ENCODE data around the gene NMRAL1. TPM values are rescaled to one million over a fixed set of nuclear protein-coding genes. Genes with fewer than 3 reads are reported as not detected.

NMRAL1 gene
- polyA plus RNA-seq, 3 donors: 39.2 to 57.0 (median 49.4) TPM

- peaks cover 16% of the 10 kb centered on the region for H3K4me1 Mint-ChIP-seq
- Histone ChIP-seq H3K27me3 (ENCODE audit: control insufficient read depth in 2 of 2, insufficient read depth in 2 of 2, low read length in 2 of 2) (no peaks in the 10 kb centered on the region), H2AFZ (ENCODE audit: insufficient read depth, low read depth, low read length, poor library complexity, severe bottlenecking) (no peak overlapping the region), H3K4me3 (replicated peaks in 1 of 3; ENCODE audit: low read depth in 2 of 3, low read length in 3 of 3) (no peak overlapping the region), H3K9ac (ENCODE audit: insufficient read depth, low read length, poor library complexity, severe bottlenecking) (no peak overlapping the region), H3K4me1 (ENCODE audit: control insufficient read depth in 1 of 2, insufficient read depth in 2 of 2, low read length in 2 of 2) (peaks cover 0 to 2% of the 10 kb centered on the region in 2 donors), H3K36me3 (replicated peaks in 1 of 2; ENCODE audit: control insufficient read depth in 1 of 2, insufficient read depth in 2 of 2, low read length in 2 of 2) (peaks cover 10 to 30% of the 10 kb centered on the region in 2 donors), H4K20me1 (ENCODE audit: insufficient read depth, low read length) (peaks cover 22% of the 10 kb centered on the region), H3K27ac (ENCODE audit: low read depth in 1 of 2, low read length in 2 of 2) (no peak overlapping the region), H3K4me2 (replicated peaks; ENCODE audit: extremely low read depth, low read length, poor library complexity, severe bottlenecking) (no peak overlapping the region), H3K9me3 (replicated peaks in 1 of 2; ENCODE audit: control insufficient read depth in 1 of 2, insufficient read depth in 1 of 2, low read length in 2 of 2) (no peaks in the 10 kb centered on the region), H3K79me2 (ENCODE audit: insufficient read depth, low read length) (peaks cover 43% of the 10 kb centered on the region)
- no peak overlapping the region for H3K27ac Mint-ChIP-seq
- no peak overlapping the region for H3K4me3 Mint-ChIP-seq
- intact Hi-C loops (cut with micrococcal nuclease): no loop called here
- WGBS (ENCODE audit: insufficient coverage): no CpG with 5 or more reads among the region's 4 CpGs
- no peak for TF ChIP-seq CTCF (IDR thresholded peaks at IDR 0.05)
- H3K9me3 Mint-ChIP-seq: no peaks in the 10 kb centered on the region
- H3K27me3 Mint-ChIP-seq (ENCODE audit: low read depth in 3 of 3): peaks cover 0 to 2% (median 0%) of the 10 kb centered on the region in 3 donors
- peaks cover 27 to 29% of the 10 kb centered on the region in 2 donors for H3K36me3 Mint-ChIP-seq
- no peak for DNase-seq
These were observed 24.8 kb upstream of the NMRAL1 start for GRCh38 chr16:4499196-4499555.

GRCh38 chr16:4498546-4499195, 24.2 kb upstream of the NMRAL1 start:
- Histone ChIP-seq H3K79me2 (ENCODE audit: insufficient read depth, low read length) (peaks cover 43% of the 10 kb centered on the region), H3K4me1 (ENCODE audit: control insufficient read depth in 1 of 2, insufficient read depth in 2 of 2, low read length in 2 of 2) (no peaks in the 10 kb centered on the region), H3K4me2 (replicated peaks; ENCODE audit: extremely low read depth, low read length, poor library complexity, severe bottlenecking) (no peak overlapping the region), H3K36me3 (replicated peaks in 1 of 2; ENCODE audit: control insufficient read depth in 1 of 2, insufficient read depth in 2 of 2, low read length in 2 of 2) (peaks cover 10 to 30% of the 10 kb centered on the region in 2 donors), H4K20me1 (ENCODE audit: insufficient read depth, low read length) (peaks cover 22% of the 10 kb centered on the region), H3K4me3 (replicated peaks in 1 of 3; ENCODE audit: low read depth in 2 of 3, low read length in 3 of 3) (no peak overlapping the region), H3K9me3 (replicated peaks in 1 of 2; ENCODE audit: control insufficient read depth in 1 of 2, insufficient read depth in 1 of 2, low read length in 2 of 2) (no peaks in the 10 kb centered on the region), H3K9ac (ENCODE audit: insufficient read depth, low read length, poor library complexity, severe bottlenecking) (no peak overlapping the region), H2AFZ (ENCODE audit: insufficient read depth, low read depth, low read length, poor library complexity, severe bottlenecking) (no peak overlapping the region), H3K27ac (ENCODE audit: low read depth in 1 of 2, low read length in 2 of 2) (no peak overlapping the region), H3K27me3 (ENCODE audit: control insufficient read depth in 2 of 2, insufficient read depth in 2 of 2, low read length in 2 of 2) (no peaks in the 10 kb centered on the region)
- no peak for TF ChIP-seq CTCF (IDR thresholded peaks at IDR 0.05)
- WGBS (ENCODE audit: insufficient coverage): 98% methylated on average over 6 of the region's 8 CpGs
- Mint-ChIP-seq H3K4me3 (no peak overlapping the region), H3K9me3 (no peaks in the 10 kb centered on the region), H3K27me3 (ENCODE audit: low read depth in 3 of 3) (peaks cover 0 to 2% (median 0%) of the 10 kb centered on the region in 3 donors), H3K27ac (no peak overlapping the region), H3K36me3 (peaks cover 27 to 29% of the 10 kb centered on the region in 2 donors), H3K4me1 (peaks cover 12% of the 10 kb centered on the region)
- intact Hi-C loops (cut with micrococcal nuclease): no loop called here
- no peak for DNase-seq

Data from CD14-positive monocyte (primary cell).